HG03025 (cell line): ENCODE measurements around the gene ST13.
"Not testable (repeated sequence)": the region's sequence is repeated elsewhere in the genome, so short reads cannot be mapped to it uniquely, and the experiment has no call there.

ENCODE experiments used
- ATAC-seq: cut with Tn5 transposase; IDR thresholded peaks from one replicate; pipeline ENCODE4 v1.9.1; 2021; ENCODE audit warnings: mild to moderate bottlenecking, moderate library complexity; ENCODE audit not compliant: unreplicated experiment, low FRiP score

Gene ST13

DNA sequence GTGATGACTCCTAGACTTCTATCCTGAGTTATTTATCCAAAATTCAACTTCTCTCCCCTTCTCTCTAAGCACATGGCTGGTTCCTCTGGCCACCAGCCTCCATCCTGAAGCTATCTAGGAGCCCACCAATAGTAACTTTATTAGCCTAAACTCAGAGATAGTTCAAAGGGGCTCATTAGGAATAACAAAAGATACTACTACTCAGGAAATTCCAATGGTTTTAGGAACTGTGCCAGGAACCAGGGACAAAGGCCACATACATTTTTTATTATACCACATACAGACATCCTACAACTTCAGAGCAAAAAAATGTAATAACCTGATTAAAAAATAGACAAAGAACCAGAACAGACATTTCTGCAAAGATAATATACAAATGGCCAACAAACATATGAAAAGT is 65.2 kb downstream of the ST13 start:
- no peak for ATAC-seq

- ATAC-seq: no peak
Observed at GRCh38 chr22:40789131-40789530, 67.3 kb downstream of the ST13 start.

DNA sequence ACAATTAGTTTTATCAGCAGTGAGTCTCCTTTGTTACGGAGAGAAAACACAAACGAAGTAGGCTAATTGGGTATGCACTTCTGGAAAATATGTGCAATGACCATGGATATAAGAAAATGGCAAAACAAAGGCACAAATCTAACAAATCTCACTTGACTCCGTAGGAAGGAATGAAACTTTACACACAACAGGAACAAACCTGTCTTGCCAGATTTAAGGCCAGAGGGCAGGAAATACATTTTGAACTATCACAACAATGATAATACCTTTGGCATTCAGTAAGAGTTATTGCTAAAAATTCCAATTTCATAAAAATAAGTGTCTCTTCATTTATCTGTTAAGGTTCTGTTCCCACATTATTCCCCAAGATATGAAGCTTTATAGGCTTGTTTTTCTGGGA is 73.9 kb downstream of the ST13 start:
- ATAC-seq: no peak

GRCh38 chr22:40781749-40782148 is 74.7 kb downstream of the ST13 start:
- not testable (repeated sequence) for ATAC-seq
